ENCODE results near the gene GALNTL6.

Gene GALNTL6

GRCh38 chr4:171809854-171810253 lies 3.4 kb upstream of the GALNTL6 start:
- H3K4me1 ChIP-seq (ENCODE audit: insufficient read depth, insufficient read length), result no peaks in the 10 kb centered on the region
- peaks cover 38% of the 10 kb centered on the region for H3K27me3 ChIP-seq (ENCODE audit: insufficient read depth, insufficient read length)
- H3K9me3 ChIP-seq (ENCODE audit: insufficient read depth, low read length), result no peaks in the 10 kb centered on the region
- H3K4me3 ChIP-seq (ENCODE audit: insufficient read length, low read depth), result no peak overlapping the region
- DNase-seq (ENCODE audit: low read depth, low spot score), result no peak
- H3K9ac ChIP-seq (ENCODE audit: insufficient read length, low read depth), result no peak overlapping the region
- no peak for TF ChIP-seq ZNF274 (IDR thresholded peaks at IDR 0.05; ENCODE audit: low read depth, low read length)
- no peak for TF ChIP-seq YY1 (IDR thresholded peaks at IDR 0.05; ENCODE audit: insufficient read depth, insufficient read length)
- TF ChIP-seq SUZ12 (IDR thresholded peaks at IDR 0.05; ENCODE audit: extremely low read depth, insufficient read depth, insufficient read length), result no peak
- no peaks in the 10 kb centered on the region for H3K36me3 ChIP-seq (ENCODE audit: insufficient read depth, insufficient read length, low read length)

- no peaks in the 10 kb centered on the region for H3K4me1 ChIP-seq (ENCODE audit: insufficient read depth, insufficient read length)
- H3K9me3 ChIP-seq (ENCODE audit: insufficient read depth, low read length), result no peaks in the 10 kb centered on the region
- TF ChIP-seq ZNF274 (IDR thresholded peaks at IDR 0.05; ENCODE audit: low read depth, low read length) (no peak), SUZ12 (IDR thresholded peaks at IDR 0.05; ENCODE audit: extremely low read depth, insufficient read depth, insufficient read length) (no peak), YY1 (IDR thresholded peaks at IDR 0.05; ENCODE audit: insufficient read depth, insufficient read length) (no peak)
- H3K4me3 ChIP-seq (ENCODE audit: insufficient read length, low read depth), result peak overlapping the region; percentile 67
- no peaks in the 10 kb centered on the region for H3K36me3 ChIP-seq (ENCODE audit: insufficient read depth, insufficient read length, low read length)
- no peak for DNase-seq (ENCODE audit: low read depth, low spot score)
- peak overlapping the region; percentile 74 for H3K9ac ChIP-seq (ENCODE audit: insufficient read length, low read depth)
- H3K27me3 ChIP-seq (ENCODE audit: insufficient read depth, insufficient read length), result peaks cover 41% of the 10 kb centered on the region
Observed at GRCh38 chr4:171812333-171812664, 905 bp upstream of the GALNTL6 start.

- Histone ChIP-seq H3K27me3 (ENCODE audit: insufficient read depth, insufficient read length) (peaks cover 41% of the 10 kb centered on the region), H3K4me3 (ENCODE audit: insufficient read length, low read depth) (peak overlapping the region; percentile 67), H3K9me3 (ENCODE audit: insufficient read depth, low read length) (no peaks in the 10 kb centered on the region), H3K9ac (ENCODE audit: insufficient read length, low read depth) (peak overlapping the region; percentile 74), H3K36me3 (ENCODE audit: insufficient read depth, insufficient read length, low read length) (no peaks in the 10 kb centered on the region), H3K4me1 (ENCODE audit: insufficient read depth, insufficient read length) (no peaks in the 10 kb centered on the region)
- no peak for TF ChIP-seq ZNF274 (IDR thresholded peaks at IDR 0.05; ENCODE audit: low read depth, low read length)
- no peak for TF ChIP-seq SUZ12 (IDR thresholded peaks at IDR 0.05; ENCODE audit: extremely low read depth, insufficient read depth, insufficient read length)
- TF ChIP-seq YY1 (IDR thresholded peaks at IDR 0.05; ENCODE audit: insufficient read depth, insufficient read length), result no peak
- no peak for DNase-seq (ENCODE audit: low read depth, low spot score)
Observed at GRCh38 chr4:171813526-171814250, 484 bp downstream of the GALNTL6 start.

GRCh38 chr4:171814545-171814944 lies 1.3 kb downstream of the GALNTL6 start:
- Histone ChIP-seq H3K4me1 (ENCODE audit: insufficient read depth, insufficient read length) (no peaks in the 10 kb centered on the region), H3K27me3 (ENCODE audit: insufficient read depth, insufficient read length) (peaks cover 41% of the 10 kb centered on the region), H3K4me3 (ENCODE audit: insufficient read length, low read depth) (no peak overlapping the region), H3K36me3 (ENCODE audit: insufficient read depth, insufficient read length, low read length) (no peaks in the 10 kb centered on the region), H3K9me3 (ENCODE audit: insufficient read depth, low read length) (no peaks in the 10 kb centered on the region), H3K9ac (ENCODE audit: insufficient read length, low read depth) (no peak overlapping the region)
- no peak for DNase-seq (ENCODE audit: low read depth, low spot score)
- TF ChIP-seq ZNF274 (IDR thresholded peaks at IDR 0.05; ENCODE audit: low read depth, low read length) (no peak), SUZ12 (IDR thresholded peaks at IDR 0.05; ENCODE audit: extremely low read depth, insufficient read depth, insufficient read length) (no peak), YY1 (IDR thresholded peaks at IDR 0.05; ENCODE audit: insufficient read depth, insufficient read length) (no peak)

- H3K27me3 ChIP-seq (ENCODE audit: insufficient read depth, insufficient read length), result peaks cover 31% of the 10 kb centered on the region
- no peak for TF ChIP-seq YY1 (IDR thresholded peaks at IDR 0.05; ENCODE audit: insufficient read depth, insufficient read length)
- TF ChIP-seq ZNF274 (IDR thresholded peaks at IDR 0.05; ENCODE audit: low read depth, low read length), result no peak
- TF ChIP-seq SUZ12 (IDR thresholded peaks at IDR 0.05; ENCODE audit: extremely low read depth, insufficient read depth, insufficient read length), result no peak
- no peaks in the 10 kb centered on the region for H3K36me3 ChIP-seq (ENCODE audit: insufficient read depth, insufficient read length, low read length)
- H3K9me3 ChIP-seq (ENCODE audit: insufficient read depth, low read length), result no peaks in the 10 kb centered on the region
- H3K9ac ChIP-seq (ENCODE audit: insufficient read length, low read depth), result no peak overlapping the region
- H3K4me1 ChIP-seq (ENCODE audit: insufficient read depth, insufficient read length), result no peaks in the 10 kb centered on the region
- H3K4me3 ChIP-seq (ENCODE audit: insufficient read length, low read depth), result no peak overlapping the region
- DNase-seq (ENCODE audit: low read depth, low spot score), result no peak
Observed at GRCh38 chr4:171817026-171817425, 3.8 kb downstream of the GALNTL6 start.

GRCh38 chr4:171834640-171835039 lies 21.4 kb downstream of the GALNTL6 start:
- Histone ChIP-seq H3K9me3 (ENCODE audit: insufficient read depth, low read length) (no peaks in the 10 kb centered on the region), H3K4me3 (ENCODE audit: insufficient read length, low read depth) (no peak overlapping the region), H3K4me1 (ENCODE audit: insufficient read depth, insufficient read length) (no peaks in the 10 kb centered on the region), H3K36me3 (ENCODE audit: insufficient read depth, insufficient read length, low read length) (no peaks in the 10 kb centered on the region), H3K27me3 (ENCODE audit: insufficient read depth, insufficient read length) (no peaks in the 10 kb centered on the region), H3K9ac (ENCODE audit: insufficient read length, low read depth) (no peak overlapping the region)
- TF ChIP-seq YY1 (IDR thresholded peaks at IDR 0.05; ENCODE audit: insufficient read depth, insufficient read length) (no peak), ZNF274 (IDR thresholded peaks at IDR 0.05; ENCODE audit: low read depth, low read length) (no peak), SUZ12 (IDR thresholded peaks at IDR 0.05; ENCODE audit: extremely low read depth, insufficient read depth, insufficient read length) (no peak)
- no peak for DNase-seq (ENCODE audit: low read depth, low spot score)

- no peaks in the 10 kb centered on the region for H3K27me3 ChIP-seq (ENCODE audit: insufficient read depth, insufficient read length)
- no peak for TF ChIP-seq SUZ12 (IDR thresholded peaks at IDR 0.05; ENCODE audit: extremely low read depth, insufficient read depth, insufficient read length)
- TF ChIP-seq YY1 (IDR thresholded peaks at IDR 0.05; ENCODE audit: insufficient read depth, insufficient read length), result no peak
- no peak for TF ChIP-seq ZNF274 (IDR thresholded peaks at IDR 0.05; ENCODE audit: low read depth, low read length)
- no peak overlapping the region for H3K9ac ChIP-seq (ENCODE audit: insufficient read length, low read depth)
- H3K4me1 ChIP-seq (ENCODE audit: insufficient read depth, insufficient read length), result no peaks in the 10 kb centered on the region
- DNase-seq (ENCODE audit: low read depth, low spot score), result no peak
- H3K36me3 ChIP-seq (ENCODE audit: insufficient read depth, insufficient read length, low read length), result no peaks in the 10 kb centered on the region
- H3K9me3 ChIP-seq (ENCODE audit: insufficient read depth, low read length), result no peaks in the 10 kb centered on the region
- no peak overlapping the region for H3K4me3 ChIP-seq (ENCODE audit: insufficient read length, low read depth)
Observed at GRCh38 chr4:171843456-171843855, 30.3 kb downstream of the GALNTL6 start.
